IMR-90 (cell line): Measurements from ENCODE around the gene SMIM44. TPM values are rescaled to one million over a fixed set of nuclear protein-coding genes. Genes with fewer than 3 reads are reported as not detected.

Experiments
- ATAC-seq: fragments of 200-7000 bp; cut with Tn5 transposase; 2 replicates; pipeline ENCODE4 v1.9.1; 2020; ENCODE audit warnings: low read depth, mild to moderate bottlenecking, moderate library complexity
- BruUV-seq: library from RNA; stranded (reverse); fragments of 400-500 nt; replicated peaks from 2 replicates; lab custom pipeline; 2021; lab: Mats Ljungman, UMichigan
- CTCF ChIA-PET: fragments of 300-600 bp; formaldehyde crosslinking; extraction: SDS; loops from one replicate; lab custom pipeline; 2021; ENCODE audit warnings: antibody characterized with exemption; lab: Yijun Ruan, JAX
- POLR2A ChIA-PET: fragments of 300-600 bp; sonication (Branson Sonifier 250); formaldehyde crosslinking; loops from one replicate; lab custom pipeline; 2022; ENCODE audit warnings: antibody characterized with exemption; ENCODE audit not compliant: unreplicated experiment; lab: Charles Lee
- DNase-seq: peaks from one replicate; pipeline ENCODE4 v3.0.0; 2013
- H2AFZ ChIP-seq: replicated peaks from 2 replicates; pipeline ENCODE3; 2013; ENCODE audit warnings: low read length, mild to moderate bottlenecking; ENCODE audit not compliant: poor library complexity
- H2AK5ac ChIP-seq: 2 replicates; pipeline ENCODE4 v1.6.1; 2013; ENCODE audit warnings: low read depth, low read length, inconsistent platforms
- H2AK9ac ChIP-seq: replicated peaks from 2 replicates; pipeline ENCODE3; 2013; ENCODE audit warnings: mild to moderate bottlenecking, low read depth, low read length, moderate library complexity; ENCODE audit not compliant: poor library complexity
- H2BK120ac ChIP-seq: 2 replicates; pipeline ENCODE4 v1.6.1; 2013; ENCODE audit warnings: low read depth, low read length, inconsistent platforms
- H2BK15ac ChIP-seq: 3 replicates; pipeline ENCODE4 v1.6.1; 2013; ENCODE audit warnings: low read depth, low read length, inconsistent platforms
- H2BK20ac ChIP-seq: 2 replicates; pipeline ENCODE4 v1.6.1; 2013; ENCODE audit warnings: low read depth, mild to moderate bottlenecking, inconsistent platforms, low read length, moderate library complexity
- H2BK5ac ChIP-seq: 2 replicates; pipeline ENCODE4 v1.6.1; 2013; ENCODE audit warnings: mild to moderate bottlenecking, low read depth, low read length, inconsistent platforms; ENCODE audit not compliant: poor library complexity, severe bottlenecking
- H3K14ac ChIP-seq: replicated peaks from 2 replicates; pipeline ENCODE4 v1.6.1; 2013; ENCODE audit warnings: low read depth, low read length, inconsistent platforms
- H3K18ac ChIP-seq: 2 replicates; pipeline ENCODE4 v1.6.1; 2013; ENCODE audit warnings: low read depth, low read length, control low read depth
- H3K23ac ChIP-seq: 2 replicates; pipeline ENCODE4 v1.6.1; 2013; ENCODE audit warnings: low read depth, low read length, inconsistent platforms
- H3K27ac ChIP-seq: 2 replicates; pipeline ENCODE4 v1.5.1; 2013; ENCODE audit warnings: mild to moderate bottlenecking, control low read depth, low read length; ENCODE audit not compliant: insufficient read depth
- H3K27me3 ChIP-seq: 2 replicates; pipeline ENCODE4 v1.6.1; 2013; ENCODE audit warnings: low read length; ENCODE audit not compliant: control insufficient read depth, insufficient read depth
- H3K36me3 ChIP-seq: 2 replicates; pipeline ENCODE4 v1.6.1; 2013; ENCODE audit warnings: low read length, mixed read lengths; ENCODE audit not compliant: control insufficient read depth, insufficient read depth
- H3K4ac ChIP-seq: 2 replicates; pipeline ENCODE4 v1.6.1; 2013; ENCODE audit warnings: low read depth, low read length, inconsistent platforms
- H3K4me1 ChIP-seq: 2 replicates; pipeline ENCODE4 v1.6.1; 2013; ENCODE audit warnings: low read length, mixed read lengths; ENCODE audit not compliant: control insufficient read depth, insufficient read depth
- H3K4me2 ChIP-seq: 2 replicates; pipeline ENCODE4 v1.6.1; 2013; ENCODE audit warnings: low read depth, mild to moderate bottlenecking, control low read depth, low read length, moderate library complexity
- H3K4me3 ChIP-seq: 2 replicates; pipeline ENCODE4 v1.5.1; 2013; ENCODE audit warnings: low read depth, mild to moderate bottlenecking, control low read depth, low read length, moderate library complexity; ENCODE audit not compliant: insufficient read depth
- H3K56ac ChIP-seq: 2 replicates; pipeline ENCODE4 v1.6.1; 2013; ENCODE audit warnings: low read length, inconsistent platforms; ENCODE audit not compliant: insufficient read depth; ENCODE audit errors: extremely low read depth
- H3K79me1 ChIP-seq, 2 experiments: 2 replicates each; pipeline ENCODE4 v1.6.1; 2013; ENCODE audit warnings: low read length in 2 of 2, inconsistent platforms in 1 of 2, low read depth in 1 of 2
- H3K9ac ChIP-seq: 2 replicates; pipeline ENCODE4 v1.6.1; 2013; ENCODE audit warnings: low read depth, low read length, control low read depth
- H3K9me1 ChIP-seq: 2 replicates; pipeline ENCODE4 v1.6.1; 2013; ENCODE audit warnings: low read length, inconsistent platforms; ENCODE audit not compliant: insufficient read depth
- H3K9me3 ChIP-seq: 2 replicates; pipeline ENCODE4 v1.6.1; 2013; ENCODE audit warnings: low read length; ENCODE audit not compliant: control insufficient read depth, insufficient read depth
- H4K20me1 ChIP-seq: 2 replicates; pipeline ENCODE4 v1.6.1; 2013; ENCODE audit warnings: low read length, inconsistent platforms; ENCODE audit not compliant: insufficient read depth
- H4K5ac ChIP-seq: 2 replicates; pipeline ENCODE4 v1.6.1; 2013; ENCODE audit warnings: mild to moderate bottlenecking, low read depth, low read length, control low read depth
- H4K8ac ChIP-seq, 2 experiments: 2 replicates each; pipeline ENCODE4 v1.6.1; 2013; ENCODE audit warnings: low read depth in 2 of 2, low read length in 2 of 2, control low read depth in 1 of 2, inconsistent platforms in 1 of 2
- H4K91ac ChIP-seq: 2 replicates; pipeline ENCODE4 v1.6.1; 2013; ENCODE audit warnings: low read depth, low read length, inconsistent platforms; ENCODE audit not compliant: insufficient read depth
- CEBPB ChIP-seq: IDR thresholded peaks from 2 replicates; pipeline ENCODE4 v1.6.1; 2012; ENCODE audit warnings: low read depth, low read length, improper control_type of control experiment
- CHD1 ChIP-seq: IDR thresholded peaks from 2 replicates; pipeline ENCODE4 v1.6.1; 2012; ENCODE audit warnings: low read depth, low read length, improper control_type of control experiment
- FOS ChIP-seq: fragments of 150-350 bp; IDR thresholded peaks from 2 replicates; pipeline ENCODE4 v1.6.1; 2016; ENCODE audit warnings: low read depth, low read length
- MAFK ChIP-seq: IDR thresholded peaks from 2 replicates; pipeline ENCODE4 v1.6.1; 2012; ENCODE audit warnings: low read depth, low read length, improper control_type of control experiment
- MXI1 ChIP-seq: IDR thresholded peaks from 2 replicates; pipeline ENCODE4 v1.6.1; 2012; ENCODE audit warnings: low read depth, mild to moderate bottlenecking, low read length, moderate library complexity, borderline replicate concordance
- NFE2L2 ChIP-seq: fragments of 150-350 bp; IDR thresholded peaks from 2 replicates; pipeline ENCODE4 v1.6.1; 2016; ENCODE audit warnings: low read depth, mild to moderate bottlenecking, low read length
- RFX5 ChIP-seq: IDR thresholded peaks from 2 replicates; pipeline ENCODE4 v1.8.0; 2012; ENCODE audit warnings: low read depth, mild to moderate bottlenecking, low read length, moderate library complexity
- SMC3 ChIP-seq: fragments of 150-350 bp; IDR thresholded peaks from 2 replicates; pipeline ENCODE4 v1.6.1; 2016; ENCODE audit warnings: low read depth, mild to moderate bottlenecking, antibody characterized with exemption, low read length, moderate library complexity
- WGBS, 2 experiments: methylation state at CpG; one replicate each; pipeline versions ENCODE4 v1.1.5 to v1.1.7; 2013; ENCODE audit warnings: missing lambda C conversion rate in 2 of 2; ENCODE audit not compliant: insufficient read length in 1 of 2; ENCODE audit errors: extremely low coverage in 2 of 2; 5-methylcytosine and 5-hydroxymethylcytosine counted together
- dilution Hi-C: fragments of 300-500 bp; cut with HindIII; formaldehyde crosslinking; loops from one replicate; pipeline ENCODE4 v1.14.3; 2018; ENCODE audit warnings: low sequenced_read_pairs; ENCODE audit not compliant: unreplicated experiment
- in situ Hi-C: fragments of 300-500 bp; cut with MboI; formaldehyde crosslinking; loops from 3 replicates; pipeline ENCODE4 v1.14.3; 2019; ENCODE audit warnings: low sequenced_read_pairs, inconsistent platforms, mixed read lengths
- intact Hi-C: fragments of 100-400 bp; cut with micrococcal nuclease; formaldehyde crosslinking; loops from 2 replicates; pipeline ENCODE4 v1.10.0; 2022
- polyA plus RNA-seq, 3 experiments: library from polyadenylated mRNA; depleted of rRNA; stranded (reverse); fragments of >200 nt; gene quantifications; 2 replicates each; pipeline ENCODE4 v1.2.3, GENCODE V29; 2012; ENCODE audit warnings: low replicate concordance in 1 of 3
- total RNA-seq: library from RNA; depleted of rRNA; stranded (reverse); fragments of >200 nt; gene quantifications from 2 replicates; pipeline ENCODE4 v1.2.3, GENCODE V29; 2012
- TF ChIP-seq, protein P1 (sequence below): fragments of 150-350 bp; IDR thresholded peaks from 2 replicates; pipeline ENCODE4 v1.6.1; 2016; ENCODE audit warnings: low read depth, mild to moderate bottlenecking, low read length, moderate library complexity, borderline replicate concordance
- TF ChIP-seq, protein P2 (sequence below): fragments of 150-350 bp; IDR thresholded peaks from 2 replicates; pipeline ENCODE4 v1.6.1; 2017; ENCODE audit warnings: mild to moderate bottlenecking, antibody characterized with exemption, low read length, low read depth

SMIM44 gene
- total and polyA plus RNA-seq, 2 of the 4 experiments (the other 2 are of a cell fraction), result not detected

DNA sequence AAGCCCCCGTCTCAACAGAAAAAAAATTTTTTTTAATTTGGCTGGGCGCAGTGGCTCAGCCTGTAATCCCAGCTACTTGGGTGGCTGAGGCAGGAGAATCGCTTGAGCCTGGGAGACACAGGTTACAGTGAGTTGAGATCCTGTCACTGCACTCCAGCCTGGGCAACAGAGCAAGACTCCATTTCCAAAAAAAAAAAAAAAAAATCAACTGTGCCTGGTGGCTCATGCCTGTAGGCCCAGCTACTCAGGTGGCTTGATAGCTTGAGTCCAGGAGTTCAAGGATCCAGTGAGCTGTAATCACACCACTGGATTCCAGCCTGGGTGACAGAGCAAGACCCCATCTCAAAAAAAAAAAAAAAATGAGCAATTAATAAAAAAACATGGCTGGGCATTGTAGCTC is 18.5 kb upstream of the SMIM44 start:
- no CpG with 5 or more reads among the region's 3 CpGs for WGBS, 2 experiments
- H2BK20ac ChIP-seq, result no peak overlapping the region
- BruUV-seq, result no TSS peak
- H2AK5ac ChIP-seq, result no peak overlapping the region
- H2BK120ac ChIP-seq, result no peak overlapping the region
- no peak overlapping the region for H3K4me2 ChIP-seq
- no peak overlapping the region for H3K56ac ChIP-seq
- no peak overlapping the region for H4K5ac ChIP-seq
- in situ Hi-C loops (no loop called here), dilution Hi-C loops (no loop called here), intact Hi-C loops (no loop called here)
- no peak overlapping the region for H2BK5ac ChIP-seq
- POLR2A ChIA-PET, result interaction anchor here (0.7 kb wide), 1 partner anchor 43 kb away, joined by 3 read pairs; no protein-coding TSS in a partner anchor
- H4K8ac ChIP-seq, result no peak overlapping the region
- no peak overlapping the region for H3K18ac ChIP-seq
- H3K9me3 ChIP-seq, result no peaks in the 10 kb centered on the region
- no peak overlapping the region for H2AFZ ChIP-seq
- DNase-seq (no peak), ATAC-seq (no peak)
- no peak overlapping the region for H3K27ac ChIP-seq
- H3K14ac ChIP-seq, result no peak overlapping the region
- no peak overlapping the region for H3K23ac ChIP-seq
- peaks cover 9% of the 10 kb centered on the region; the same call in 1 of the 2 replicates for H3K9me1 ChIP-seq
- no peak overlapping the region for H3K4me3 ChIP-seq
- H3K79me1 ChIP-seq, result peaks cover 8 to 46% of the 10 kb centered on the region in 2 experiments; a peak in 3 of 4 replicates
- no peaks in the 10 kb centered on the region for H3K27me3 ChIP-seq
- TF ChIP-seq FOS (no peak), SMC3 (no peak), CHD1 (no peak), CEBPB (no peak), RFX5 (no peak), NFE2L2 (no peak), MAFK (no peak), MXI1 (no peak)
- TF ChIP-seq, protein P1, sequence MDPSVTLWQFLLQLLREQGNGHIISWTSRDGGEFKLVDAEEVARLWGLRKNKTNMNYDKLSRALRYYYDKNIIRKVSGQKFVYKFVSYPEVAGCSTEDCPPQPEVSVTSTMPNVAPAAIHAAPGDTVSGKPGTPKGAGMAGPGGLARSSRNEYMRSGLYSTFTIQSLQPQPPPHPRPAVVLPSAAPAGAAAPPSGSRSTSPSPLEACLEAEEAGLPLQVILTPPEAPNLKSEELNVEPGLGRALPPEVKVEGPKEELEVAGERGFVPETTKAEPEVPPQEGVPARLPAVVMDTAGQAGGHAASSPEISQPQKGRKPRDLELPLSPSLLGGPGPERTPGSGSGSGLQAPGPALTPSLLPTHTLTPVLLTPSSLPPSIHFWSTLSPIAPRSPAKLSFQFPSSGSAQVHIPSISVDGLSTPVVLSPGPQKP, result no peak
- TF ChIP-seq, protein P2, sequence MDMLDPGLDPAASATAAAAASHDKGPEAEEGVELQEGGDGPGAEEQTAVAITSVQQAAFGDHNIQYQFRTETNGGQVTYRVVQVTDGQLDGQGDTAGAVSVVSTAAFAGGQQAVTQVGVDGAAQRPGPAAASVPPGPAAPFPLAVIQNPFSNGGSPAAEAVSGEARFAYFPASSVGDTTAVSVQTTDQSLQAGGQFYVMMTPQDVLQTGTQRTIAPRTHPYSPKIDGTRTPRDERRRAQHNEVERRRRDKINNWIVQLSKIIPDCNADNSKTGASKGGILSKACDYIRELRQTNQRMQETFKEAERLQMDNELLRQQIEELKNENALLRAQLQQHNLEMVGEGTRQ, result no peak
- H3K4me1 ChIP-seq, result no peaks in the 10 kb centered on the region
- no peak overlapping the region for H2AK9ac ChIP-seq
- no peak overlapping the region for H2BK15ac ChIP-seq
- no peaks in the 10 kb centered on the region for H4K20me1 ChIP-seq
- H3K4ac ChIP-seq, result no peak overlapping the region
- H4K91ac ChIP-seq, result no peak overlapping the region
- H3K9ac ChIP-seq, result no peak overlapping the region
- H3K36me3 ChIP-seq, result peaks cover 5% of the 10 kb centered on the region
- CTCF ChIA-PET, result interaction anchor here (0.7 kb wide), 1 partner anchor 46 kb away, joined by 4 read pairs; no protein-coding TSS in a partner anchor
